C4-2B (cell line): ENCODE results near the gene KLK8.

Source experiments
- H3K27ac ChIP-seq: fragments of 450-650 bp; 2 replicates; pipeline ENCODE4 v1.5.1; 2017
- CTCF ChIP-seq: fragments of 450-650 bp; conservative IDR thresholded peaks from 2 replicates; pipeline ENCODE4 v1.5.1; 2017; ENCODE audit warnings: mild to moderate bottlenecking
- ZFX ChIP-seq: fragments of 450-650 bp; IDR thresholded peaks from 2 replicates; pipeline ENCODE4 v1.6.1; 2017

The KLK8 gene

GRCh38 chr19:51009061-51009891 is 7.9 kb upstream of the KLK8 start:
- TF ChIP-seq ZFX: no peak
- no peak for TF ChIP-seq CTCF
- H3K27ac ChIP-seq: no peak overlapping the region

GRCh38 chr19:51007488-51007887 is 6.1 kb upstream of the KLK8 start:
- TF ChIP-seq ZFX (no peak), CTCF (no peak)

GRCh38 chr19:51006406-51006805 is 5.0 kb upstream of the KLK8 start:
- TF ChIP-seq CTCF (no peak), ZFX (no peak)
- H3K27ac ChIP-seq: no peak overlapping the region

More at GRCh38 chr19:51007488-51007887, 6.1 kb upstream of the KLK8 start:
- no peak overlapping the region for H3K27ac ChIP-seq

- H3K27ac ChIP-seq: no peak overlapping the region
- no peak for TF ChIP-seq ZFX
- no peak for TF ChIP-seq CTCF
These were observed 3.8 kb upstream of the KLK8 start for GRCh38 chr19:51005248-51005647.

GRCh38 chr19:51003316-51003715 is 1.9 kb upstream of the KLK8 start:
- TF ChIP-seq ZFX: no peak
- no peak for TF ChIP-seq CTCF
- H3K27ac ChIP-seq: no peak overlapping the region

GRCh38 chr19:51002542-51003311 is 1.3 kb upstream of the KLK8 start:
- TF ChIP-seq CTCF (no peak), ZFX (no peak)
- no peak overlapping the region for H3K27ac ChIP-seq

GRCh38 chr19:51002089-51002532 is 707 bp upstream of the KLK8 start:
- no peak overlapping the region for H3K27ac ChIP-seq
- TF ChIP-seq ZFX (no peak), CTCF (no peak)
